HUDEP-2 (cell line): ENCODE measurements around the gene DNAJB5.
"Not testable (repeated sequence)": the region's sequence is repeated elsewhere in the genome, so short reads cannot be mapped to it uniquely, and the experiment has no call there.

Source experiments
- DNase-seq, 76 experiments: peaks; one replicate each; lab custom pipeline; 2025; ENCODE audit not compliant: unreplicated experiment in 76 of 76; lab: John Stamatoyannopoulos, UW

Gene DNAJB5

DNA sequence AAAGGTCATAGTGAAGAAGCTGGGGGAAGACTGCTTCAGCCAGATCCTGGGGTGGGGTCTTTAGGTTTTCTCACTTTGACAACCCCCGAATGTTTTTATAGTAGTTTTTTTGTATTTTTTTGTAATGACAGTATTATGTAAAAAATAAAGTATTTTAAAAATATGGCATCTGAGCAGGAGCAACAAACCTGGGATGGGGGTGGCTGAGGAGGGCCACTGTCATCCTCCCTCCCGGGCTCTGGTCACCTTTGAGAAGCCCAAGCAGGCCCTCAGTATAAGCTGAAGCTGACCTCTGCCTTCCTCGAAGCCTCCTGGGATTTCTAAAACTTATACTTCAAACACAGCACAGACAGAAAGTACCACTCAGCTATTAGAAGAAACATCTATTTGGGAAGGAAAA is 8.7 kb downstream of the DNAJB5 start:
- DNase-seq = no peak

- DNase-seq = no peak
Observed at GRCh38 chr9:34999576-34999975, 10.0 kb downstream of the DNAJB5 start.

DNA sequence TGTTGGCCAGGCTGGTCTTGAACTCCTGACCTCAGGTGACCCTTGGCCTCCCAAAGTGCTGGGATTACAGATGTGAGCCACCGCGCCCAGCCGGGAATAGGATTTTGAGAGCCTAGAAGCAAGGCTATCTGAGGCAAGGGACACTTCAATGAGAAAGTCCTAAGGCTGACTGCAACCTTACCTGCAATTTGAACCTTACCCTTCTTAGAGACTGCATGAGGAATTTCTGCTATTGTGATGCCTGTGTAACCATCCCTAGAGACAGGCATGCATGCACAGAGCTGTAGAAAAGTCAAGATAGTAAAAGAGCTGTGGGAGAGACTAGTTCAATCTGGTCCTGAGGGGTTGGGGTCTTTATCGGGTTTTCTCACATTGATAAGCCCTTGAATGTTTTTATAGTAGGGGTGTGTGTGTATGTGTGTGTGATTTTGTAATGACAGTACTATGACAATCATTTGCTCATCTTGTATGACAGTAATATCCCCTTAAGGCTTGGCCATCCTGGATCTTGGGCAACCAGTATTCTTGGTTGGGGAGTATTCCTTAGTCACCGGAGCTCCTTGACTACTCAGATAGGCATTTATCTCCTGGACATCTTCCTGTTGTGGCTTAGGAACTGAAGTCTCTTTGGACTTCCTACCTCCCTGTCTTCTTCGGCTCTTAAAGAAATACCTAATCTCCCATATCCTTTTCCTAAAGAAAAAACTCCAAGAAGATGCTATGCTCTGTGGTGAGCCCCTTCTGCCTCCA is 11.2 kb downstream of the DNAJB5 start:
- DNase-seq = no peak

DNA sequence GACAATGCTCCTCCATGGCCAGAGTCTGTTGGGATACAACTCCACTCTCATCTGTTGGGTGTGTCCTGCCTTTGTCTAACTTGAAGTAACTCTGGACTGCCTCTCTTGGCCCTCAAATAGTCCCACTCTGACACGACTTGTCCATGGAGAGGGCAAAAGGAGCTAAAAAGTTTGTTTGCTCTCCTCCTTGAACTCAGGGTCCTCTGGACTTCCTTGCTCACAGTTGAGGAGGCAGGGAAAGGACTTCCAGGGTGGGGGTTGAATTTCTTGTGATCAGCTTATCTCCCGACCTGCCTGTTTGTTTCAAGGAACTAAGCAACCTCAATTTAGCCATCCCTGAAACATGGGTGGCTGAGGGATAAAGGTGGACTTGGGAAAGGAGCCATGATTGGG is 11.7 kb downstream of the DNAJB5 start:
- DNase-seq = no peak

GRCh38 chr9:35001803-35002502 is 12.4 kb downstream of the DNAJB5 start:
- DNase-seq = no peak

DNA sequence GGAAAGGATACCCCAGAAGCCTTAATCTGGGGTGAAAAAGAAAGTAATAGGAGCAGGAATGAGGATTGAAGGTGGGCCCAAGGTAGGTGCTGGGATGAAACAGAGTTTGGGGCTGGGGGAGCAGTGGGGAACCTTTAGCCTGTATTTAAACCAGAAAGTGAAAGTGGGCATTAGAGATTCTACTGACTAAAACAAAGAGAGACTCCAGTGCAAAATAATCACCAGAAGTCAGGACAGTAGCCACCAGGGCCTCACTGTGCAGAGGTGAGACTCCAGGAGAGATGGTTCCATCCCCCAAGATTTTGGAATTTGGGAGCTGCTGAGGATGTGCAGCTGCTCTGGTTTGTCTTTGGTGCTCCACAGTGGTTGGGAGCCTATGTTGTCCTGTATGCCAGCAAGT is 13.1 kb downstream of the DNAJB5 start:
- no peak for DNase-seq

DNA sequence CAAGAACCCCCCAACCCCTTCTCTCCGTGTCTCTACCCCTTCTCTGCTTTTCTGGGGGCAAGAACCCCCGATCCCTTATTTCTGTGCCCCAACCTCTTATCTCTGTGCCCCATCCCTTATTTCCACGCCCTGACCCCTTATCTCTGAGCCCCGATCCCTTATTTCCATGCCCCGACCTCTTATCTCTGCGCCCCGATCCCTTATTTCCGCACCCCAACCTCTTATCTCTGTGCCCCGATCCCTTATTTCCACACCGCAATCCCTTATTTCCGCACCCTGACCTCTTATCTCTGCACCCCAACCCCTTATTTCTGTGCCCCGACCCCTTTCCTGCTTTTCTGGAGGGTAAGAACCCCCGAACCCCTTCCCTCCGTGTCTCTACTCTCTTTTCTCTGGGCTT is 14.8 kb downstream of the DNAJB5 start:
- DNase-seq = not testable (repeated sequence)

DNA sequence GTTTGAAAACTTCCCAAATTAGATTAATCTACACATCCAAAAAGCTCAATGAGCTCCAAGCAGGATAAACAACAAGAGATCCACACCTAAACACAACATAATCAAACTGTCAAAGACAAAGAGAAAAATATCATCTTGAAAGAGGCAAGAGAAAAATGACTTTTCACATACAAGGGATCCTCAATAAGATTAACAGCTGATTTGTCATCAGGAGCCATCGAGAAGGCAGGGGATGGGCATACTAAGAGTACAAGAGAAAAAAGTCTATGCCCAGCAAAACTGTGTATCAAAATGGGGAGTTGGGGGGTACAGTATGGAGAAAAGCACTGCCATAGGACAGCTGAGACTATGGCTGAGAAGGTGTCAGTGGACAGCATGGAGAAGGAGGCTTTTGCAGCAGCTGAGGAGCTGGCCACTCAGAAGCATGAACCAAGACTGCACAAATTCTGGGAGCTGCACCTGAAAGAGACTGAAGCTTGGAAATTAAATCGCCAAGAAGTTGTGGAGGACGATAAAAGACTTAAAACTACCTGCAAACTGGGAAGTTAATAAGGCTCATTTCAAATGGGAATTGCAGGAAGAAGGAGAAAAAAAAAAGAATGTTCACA is 20.9 kb downstream of the DNAJB5 start:
- no peak for DNase-seq

DNA sequence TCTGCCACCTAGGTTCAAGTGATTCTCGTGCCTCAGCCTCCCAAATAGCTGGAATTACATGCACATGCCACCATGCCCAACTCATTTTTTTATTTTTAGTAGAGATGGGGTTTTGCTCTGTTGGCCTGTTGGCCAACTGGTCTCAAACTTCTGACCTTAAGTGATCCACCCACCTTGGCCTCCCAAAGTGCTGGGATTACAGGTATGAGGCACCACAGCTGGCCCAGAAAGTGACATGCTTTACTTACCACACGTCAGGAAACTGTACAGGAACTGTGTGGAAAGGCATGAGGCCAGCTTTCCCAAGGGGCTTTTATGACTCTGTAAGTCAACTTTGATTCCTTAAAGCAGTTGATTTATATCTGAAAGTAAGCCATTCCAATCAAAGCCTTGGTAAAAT is 25.0 kb downstream of the DNAJB5 start:
- DNase-seq = no peak

GRCh38 chr9:35023443-35023842 is 33.9 kb downstream of the DNAJB5 start:
- not testable (repeated sequence) for DNase-seq

DNA sequence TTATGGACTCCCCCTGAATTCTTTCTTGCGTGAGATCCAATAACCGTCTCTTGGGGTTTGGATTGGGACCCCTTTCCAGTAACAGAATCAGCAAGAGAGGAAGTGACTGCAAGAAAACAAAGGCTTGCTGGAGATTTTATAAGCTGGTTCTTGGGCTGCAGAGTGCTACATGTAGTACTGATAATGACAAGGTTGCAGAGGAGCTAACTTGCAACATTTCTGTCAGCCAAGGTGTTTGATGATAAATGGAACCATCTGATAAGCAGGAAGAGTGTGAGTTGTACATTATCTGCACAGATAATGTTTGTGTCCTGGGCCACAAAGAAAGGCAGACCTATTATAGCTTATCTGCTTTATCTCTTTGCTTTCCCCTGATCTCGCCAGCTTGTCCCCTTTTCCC is 37.1 kb downstream of the DNAJB5 start:
- DNase-seq = no peak

- no peak for DNase-seq
Observed at GRCh38 chr9:35027374-35027773, 37.8 kb downstream of the DNAJB5 start.

DNA sequence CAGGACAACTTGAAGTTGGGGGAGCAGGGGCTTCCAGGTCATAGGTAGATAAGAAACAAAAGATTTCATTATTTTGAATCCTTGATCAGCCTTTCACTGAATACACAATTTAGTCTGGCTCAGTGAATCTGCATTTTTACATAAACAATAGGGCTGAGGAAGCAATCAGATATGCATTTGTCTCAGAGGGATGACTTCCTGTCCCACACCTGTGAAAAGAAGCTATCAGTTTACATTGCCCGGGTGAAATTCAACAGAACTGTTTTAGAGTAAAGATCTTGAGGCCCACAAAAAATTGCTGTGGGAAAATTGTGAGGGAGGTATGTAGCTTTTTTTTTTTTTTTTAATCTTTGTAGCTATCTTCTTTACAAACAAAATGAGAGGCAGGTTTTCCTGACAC is 38.3 kb downstream of the DNAJB5 start:
- no peak for DNase-seq

DNA sequence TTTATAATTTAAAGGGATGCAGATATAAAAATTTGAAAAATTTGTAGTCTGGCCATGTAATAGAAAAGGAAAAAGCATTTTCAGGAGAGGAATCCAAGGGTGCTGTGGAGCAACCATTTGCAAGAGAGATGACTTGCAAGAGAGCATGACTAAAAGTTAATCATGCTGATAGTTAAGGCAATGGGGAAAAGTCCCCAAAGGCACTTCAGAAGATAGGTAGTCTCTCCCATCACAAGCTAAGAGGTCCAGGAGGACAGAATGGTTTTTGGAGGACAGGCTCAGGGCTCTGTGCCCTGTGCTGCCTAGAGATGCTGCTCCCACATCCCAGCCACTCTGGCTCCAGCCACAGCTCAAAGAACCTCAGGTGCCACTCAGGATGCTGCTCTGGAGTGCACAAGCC is 38.8 kb downstream of the DNAJB5 start:
- no peak for DNase-seq

GRCh38 chr9:35029241-35029640 is 39.7 kb downstream of the DNAJB5 start:
- no peak for DNase-seq

DNA sequence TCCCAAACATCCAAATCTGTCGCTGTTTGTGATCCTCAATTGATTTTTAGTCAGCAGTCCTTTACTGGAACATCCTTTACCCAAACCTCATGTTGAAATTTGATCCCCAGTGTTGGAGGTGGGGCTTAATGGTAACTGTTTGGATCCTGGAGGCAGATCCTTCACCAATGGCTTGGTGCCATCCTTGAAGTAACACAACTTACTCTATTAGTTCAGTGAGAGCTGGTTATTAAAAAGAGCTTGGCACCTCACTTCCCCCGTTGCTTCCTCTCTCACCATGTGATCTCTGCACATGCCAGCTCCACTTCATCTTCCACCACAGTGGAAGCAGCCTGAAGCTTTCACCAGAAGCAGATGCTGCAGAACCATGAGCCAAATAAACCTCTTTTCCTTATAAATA is 40.3 kb downstream of the DNAJB5 start:
- no peak for DNase-seq

DNA sequence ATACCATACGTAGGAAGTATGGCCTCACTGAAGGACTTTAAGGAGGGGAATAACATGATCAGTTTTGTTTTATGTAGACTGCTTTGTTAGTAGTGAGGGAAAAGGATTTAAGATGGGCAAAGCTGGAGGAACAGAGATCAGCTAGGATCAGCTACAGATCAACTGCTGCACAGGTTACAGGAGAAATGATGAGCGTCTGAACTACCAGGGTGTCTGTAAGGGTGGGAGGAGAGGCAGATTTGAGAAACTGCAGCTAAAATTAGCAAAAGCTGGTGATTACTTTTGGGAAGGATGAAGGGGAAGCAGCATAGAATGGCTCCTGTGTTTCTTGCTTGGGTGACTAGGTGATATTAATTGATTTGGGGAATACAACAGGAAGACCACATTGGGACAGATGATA is 43.6 kb downstream of the DNAJB5 start:
- DNase-seq = no peak

- no peak for DNase-seq
Observed at GRCh38 chr9:35035851-35036701, 46.5 kb downstream of the DNAJB5 start.

- DNase-seq = no peak
Observed at GRCh38 chr9:35042081-35042604, 52.6 kb downstream of the DNAJB5 start.

DNA sequence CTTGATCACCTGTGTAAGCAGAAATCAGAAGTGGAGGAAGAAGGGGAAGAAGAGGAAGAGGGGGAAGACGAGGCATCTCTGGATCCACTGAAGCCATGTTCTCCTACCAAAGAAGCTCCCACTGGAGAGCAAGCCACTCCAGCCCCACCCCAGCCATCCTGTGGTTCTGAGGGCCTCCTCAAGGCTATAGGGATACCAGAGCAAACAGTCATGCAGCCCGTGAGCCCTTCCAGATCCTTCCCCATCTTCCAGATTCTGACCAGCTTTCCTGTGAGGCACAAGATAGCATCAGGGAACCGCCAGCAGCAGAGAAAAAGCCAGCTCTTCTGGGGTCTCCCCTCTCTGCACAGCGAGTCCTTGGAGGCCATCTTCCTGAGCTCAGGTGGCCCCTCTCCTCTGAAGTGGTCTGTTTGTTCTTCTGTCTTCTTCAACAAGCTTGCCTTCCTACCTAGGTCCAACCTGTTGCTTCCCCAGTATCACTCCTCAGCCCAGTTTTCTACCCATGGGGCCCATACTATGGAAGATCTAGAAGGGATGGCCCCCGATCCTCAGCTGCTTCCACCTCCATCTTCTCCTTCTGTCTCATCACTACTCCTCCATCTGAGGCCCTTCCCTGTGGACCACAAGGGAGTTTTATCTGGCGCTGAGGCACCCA is 53.5 kb downstream of the DNAJB5 start:
- no peak for DNase-seq
